HCT116 (cell line): ENCODE measurements around the gene ASB10. TPM values are rescaled to one million over a fixed set of nuclear protein-coding genes. Genes with fewer than 3 reads are reported as not detected.

ENCODE experiments used
- ATAC-seq: fragments of 200-7000 bp; cut with Tn5 transposase; 2 replicates; pipeline ENCODE4 v1.9.1; 2020; ENCODE audit warnings: mild to moderate bottlenecking, moderate library complexity
- BruUV-seq: library from RNA; stranded (reverse); fragments of 400-500 nt; replicated peaks from 2 replicates; lab custom pipeline; 2021; lab: Mats Ljungman, UMichigan
- CTCF ChIA-PET: fragments of 300-600 bp; sonication (Branson Sonifier 250); formaldehyde crosslinking; loops from one replicate; lab custom pipeline; 2021; ENCODE audit warnings: antibody characterized with exemption; lab: Charles Lee
- POLR2A ChIA-PET: fragments of 300-600, 350-600 bp; sonication (Branson Sonifier 250); formaldehyde crosslinking; loops from one replicate; lab custom pipeline; 2021; ENCODE audit warnings: antibody characterized with exemption; lab: Charles Lee
- RAD21 ChIA-PET, 2 experiments: fragments of 300-600 bp; sonication (Branson Sonifier 250); formaldehyde crosslinking; loops; one replicate each; lab custom pipeline; 2023; ENCODE audit warnings: low total read pairs in 2 of 2; ENCODE audit not compliant: uncharacterized antibody in 2 of 2, unreplicated experiment in 2 of 2, low non-redundant PET in 1 of 2; lab: Charles Lee
- DNase-seq: peaks from one replicate; pipeline ENCODE4 v3.0.0-alpha.2; 2010; ENCODE audit warnings: low read depth, low spot score
- H2AFZ ChIP-seq: fragments of 200-600 bp; shearing (Covaris generic), sonication (generic); 2 replicates; pipeline ENCODE4 v1.6.1; 2017; ENCODE audit warnings: low read depth, mixed run types, mixed read lengths, antibody characterized with exemption, low read length; ENCODE audit not compliant: poor library complexity, severe bottlenecking
- H3K27ac ChIP-seq: 2 replicates; pipeline ENCODE4 v1.5.1; 2012; ENCODE audit warnings: low read depth, low read length
- H3K27me3 ChIP-seq: fragments of 200-600 bp; sonication (generic); 2 replicates; pipeline ENCODE4 v1.6.1; 2016; ENCODE audit warnings: mixed run types, low read length, mixed read lengths; ENCODE audit not compliant: insufficient read depth
- H3K36me3 ChIP-seq, 2 experiments: fragments of 200-500 bp in 1 of 2; fragments of 200-600 bp in 1 of 2; sonication (Bioruptor generic) in 1 of 2; sonication (generic) in 1 of 2; 2 replicates each; pipeline versions ENCODE4 v1.5.1 to v1.6.1; 2014 to 2016; ENCODE audit warnings: low read length in 2 of 2, inconsistent platforms in 1 of 2, mixed read lengths in 1 of 2, mixed run types in 1 of 2; ENCODE audit not compliant: insufficient read depth in 2 of 2, control insufficient read depth in 1 of 2
- H3K4me1 ChIP-seq, 2 experiments: fragments of 200-600 bp in 1 of 2; sonication (generic) in 1 of 2; 2 replicates each; pipeline versions ENCODE4 v1.5.1 to v1.6.1; 2012 to 2017; ENCODE audit warnings: low read length in 2 of 2, inconsistent platforms in 1 of 2, mild to moderate bottlenecking in 1 of 2, mixed read lengths in 1 of 2, mixed run types in 1 of 2, moderate library complexity in 1 of 2; ENCODE audit not compliant: insufficient read depth in 2 of 2, control insufficient read depth in 1 of 2
- H3K4me2 ChIP-seq: fragments of 200-600 bp; sonication (generic); 2 replicates; pipeline ENCODE4 v1.6.1; 2017; ENCODE audit warnings: mixed run types, low read length, mixed read lengths
- H3K4me3 ChIP-seq, 2 experiments: fragments of 200-600 bp in 1 of 2; sonication (generic) in 1 of 2; replicated peaks in 1 of 2; 2 replicates each; pipeline ENCODE4 v1.5.1; 2011 to 2016; ENCODE audit warnings: low read length in 2 of 2, control low read depth in 1 of 2, low read depth in 1 of 2, mild to moderate bottlenecking in 1 of 2, mixed read lengths in 1 of 2, mixed run types in 1 of 2
- H3K79me2 ChIP-seq: fragments of 200-600 bp; sonication (generic); 2 replicates; pipeline ENCODE4 v1.6.1; 2017; ENCODE audit warnings: mild to moderate bottlenecking, mixed run types, low read length, moderate library complexity, mixed read lengths; ENCODE audit not compliant: insufficient read depth
- H3K9ac ChIP-seq: fragments of 200-600 bp; sonication (generic); 2 replicates; pipeline ENCODE4 v1.6.1; 2016; ENCODE audit warnings: low read length, mixed read lengths
- H3K9me2 ChIP-seq: fragments of 200-600 bp; sonication (generic), shearing (Covaris generic); 2 replicates; pipeline ENCODE4 v1.6.1; 2017; ENCODE audit warnings: mixed run types, mild to moderate bottlenecking, moderate library complexity; ENCODE audit not compliant: insufficient read depth
- H3K9me3 ChIP-seq, 2 experiments: fragments of 200-500 bp in 1 of 2; fragments of 200-600 bp in 1 of 2; sonication (Bioruptor generic) in 1 of 2; sonication (generic) in 1 of 2; 2 replicates each; pipeline ENCODE4 v1.6.1; 2014 to 2017; ENCODE audit warnings: low read length in 2 of 2, mixed read lengths in 2 of 2, inconsistent platforms in 1 of 2, low read depth in 1 of 2, mild to moderate bottlenecking in 1 of 2, mixed run types in 1 of 2, moderate library complexity in 1 of 2; ENCODE audit not compliant: control insufficient read depth in 1 of 2, insufficient read depth in 1 of 2
- H4K20me1 ChIP-seq: fragments of 200-600 bp; sonication (generic), shearing (Covaris generic); 2 replicates; pipeline ENCODE4 v1.6.1; 2017; ENCODE audit warnings: mixed run types, mild to moderate bottlenecking, moderate library complexity; ENCODE audit not compliant: insufficient read depth
- CBX3 ChIP-seq: IDR thresholded peaks from 2 replicates; pipeline ENCODE4 v1.6.1; 2012; ENCODE audit warnings: low read depth
- CEBPB ChIP-seq: IDR thresholded peaks from 2 replicates; pipeline ENCODE4 v1.6.1; 2012; ENCODE audit warnings: low read depth
- EGR1 ChIP-seq: IDR thresholded peaks from 2 replicates; pipeline ENCODE4 v1.6.1; 2012; ENCODE audit warnings: low read depth
- ELF1 ChIP-seq: IDR thresholded peaks from 2 replicates; pipeline ENCODE4 v1.6.1; 2012; ENCODE audit warnings: low read depth, borderline replicate concordance
- EZH2 ChIP-seq: fragments of 200-600 bp; sonication (generic); IDR thresholded peaks from 2 replicates; pipeline ENCODE4 v1.6.1; 2017; ENCODE audit warnings: antibody characterized with exemption, mixed run types
- EZH2phosphoT487 ChIP-seq: fragments of 200-600 bp; IDR thresholded peaks from 2 replicates; pipeline ENCODE4 v1.6.1; 2018; ENCODE audit warnings: antibody characterized with exemption, borderline replicate concordance
- FOSL1 ChIP-seq: IDR thresholded peaks from 2 replicates; pipeline ENCODE4 v1.6.1; 2012; ENCODE audit warnings: low read depth
- JUND ChIP-seq: IDR thresholded peaks from 2 replicates; pipeline ENCODE4 v1.6.1; 2012
- POLR2A ChIP-seq: IDR thresholded peaks from 2 replicates; pipeline ENCODE4 v1.7.0; 2011; ENCODE audit warnings: borderline replicate concordance; ENCODE audit not compliant: insufficient read depth, insufficient read length; ENCODE audit errors: extremely low read depth
- POLR2AphosphoS5 ChIP-seq: IDR thresholded peaks from 2 replicates; pipeline ENCODE4 v1.6.1; 2011; ENCODE audit warnings: mild to moderate bottlenecking, low read depth, low read length, moderate library complexity
- RAD21 ChIP-seq: IDR thresholded peaks from 2 replicates; pipeline ENCODE4 v1.6.1; 2012; ENCODE audit warnings: low read depth, mild to moderate bottlenecking
- SP1 ChIP-seq: IDR thresholded peaks from 2 replicates; pipeline ENCODE4 v1.6.1; 2012; ENCODE audit warnings: low read depth
- SRF ChIP-seq: IDR thresholded peaks from 2 replicates; pipeline ENCODE4 v1.6.1; 2012; ENCODE audit warnings: low read depth
- TCF7L2 ChIP-seq: IDR thresholded peaks from 2 replicates; pipeline ENCODE4 v1.7.0; 2011; ENCODE audit warnings: borderline replicate concordance, inconsistent platforms; ENCODE audit not compliant: insufficient read depth, insufficient read length; ENCODE audit errors: extremely low read depth
- YY1 ChIP-seq: IDR thresholded peaks from 2 replicates; pipeline ENCODE4 v1.6.1; 2011; ENCODE audit warnings: low read length, low read depth, moderate library complexity, mild to moderate bottlenecking; ENCODE audit not compliant: insufficient replicate concordance; ENCODE audit errors: extremely low read depth
- ZFX ChIP-seq: fragments of 450-650 bp; IDR thresholded peaks from 2 replicates; pipeline ENCODE4 v1.6.1; 2017
- intact Hi-C: fragments of 100-400 bp; cut with micrococcal nuclease; formaldehyde crosslinking; loops from 2 replicates; pipeline ENCODE4 v1.10.0; 2022
- total RNA-seq: library from RNA; stranded (reverse); gene quantifications from one replicate; pipeline ENCODE4 v1.2.1, GENCODE V29; 2021; ENCODE audit not compliant: unreplicated experiment
- TF ChIP-seq, protein P1 (sequence below): IDR thresholded peaks from 2 replicates; pipeline ENCODE4 v1.6.1; 2011; ENCODE audit warnings: mild to moderate bottlenecking, low read length, moderate library complexity; ENCODE audit not compliant: insufficient replicate concordance; ENCODE audit errors: extremely low read depth
- TF ChIP-seq, protein P2 (sequence below): IDR thresholded peaks from 2 replicates; pipeline ENCODE4 v1.6.1; 2012
- TF ChIP-seq, protein P3 (sequence below), 3 experiments: fragments of 200-600 bp in 1 of 3; sonication (generic) in 1 of 3; IDR thresholded peaks in 2 of 3; conservative IDR thresholded peaks in 1 of 3; 2 replicates each; pipeline ENCODE4 v1.5.1; 2012 to 2017; ENCODE audit warnings: low read depth in 2 of 3, low read length in 2 of 3, antibody characterized with exemption in 1 of 3, borderline replicate concordance in 1 of 3, control low read depth in 1 of 3, mild to moderate bottlenecking in 1 of 3, mixed read lengths in 1 of 3, mixed run types in 1 of 3, moderate library complexity in 1 of 3; ENCODE audit not compliant: insufficient read depth in 1 of 3
- TF ChIP-seq, protein P4 (sequence below): IDR thresholded peaks from 2 replicates; pipeline ENCODE4 v1.6.1; 2012; ENCODE audit warnings: low read depth

The ASB10 gene
- total RNA-seq, 1 experiment from 2014 or later: not detected

DNA sequence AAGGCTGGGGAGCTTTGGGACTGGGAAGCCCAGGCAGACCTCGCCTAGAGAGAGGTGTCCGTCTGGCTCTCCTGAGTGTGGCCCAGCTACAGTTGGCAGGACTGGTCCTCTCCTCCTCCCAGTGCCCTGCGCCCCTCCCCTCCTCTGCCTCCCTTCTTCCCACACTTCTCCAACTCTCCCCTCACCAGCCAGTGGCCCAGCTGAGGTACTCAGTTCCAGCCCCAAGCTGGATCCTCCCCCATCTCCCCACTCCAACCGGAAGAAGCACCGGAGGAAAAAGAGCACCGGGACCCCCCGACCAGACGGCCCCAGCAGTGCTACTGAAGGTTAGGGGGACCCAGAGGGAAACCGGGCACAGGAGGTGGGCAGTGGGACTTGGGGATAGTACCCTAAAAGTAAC lies 47.3 kb downstream of the ASB10 start:
- ChIA-PET CTCF (no interaction called here), POLR2A (no interaction called here), RAD21 (no interaction called here)
- H3K27me3 ChIP-seq: no peaks in the 10 kb centered on the region
- H3K9me2 ChIP-seq: no peaks in the 10 kb centered on the region
- BruUV-seq: no TSS peak
- DNase-seq: no peak
- H3K4me1 ChIP-seq: no peaks in the 10 kb centered on the region
- no peaks in the 10 kb centered on the region for H4K20me1 ChIP-seq
- H3K4me2 ChIP-seq: no peak overlapping the region
- no peaks in the 10 kb centered on the region for H3K9me3 ChIP-seq
- intact Hi-C loops: no loop called here
- H2AFZ ChIP-seq: no peak overlapping the region
- no peak for ATAC-seq
- peaks cover 17 to 23% of the 10 kb centered on the region in 2 experiments; a peak in 3 of 4 replicates for H3K36me3 ChIP-seq
- no peaks in the 10 kb centered on the region for H3K79me2 ChIP-seq
- TF ChIP-seq, protein P1, sequence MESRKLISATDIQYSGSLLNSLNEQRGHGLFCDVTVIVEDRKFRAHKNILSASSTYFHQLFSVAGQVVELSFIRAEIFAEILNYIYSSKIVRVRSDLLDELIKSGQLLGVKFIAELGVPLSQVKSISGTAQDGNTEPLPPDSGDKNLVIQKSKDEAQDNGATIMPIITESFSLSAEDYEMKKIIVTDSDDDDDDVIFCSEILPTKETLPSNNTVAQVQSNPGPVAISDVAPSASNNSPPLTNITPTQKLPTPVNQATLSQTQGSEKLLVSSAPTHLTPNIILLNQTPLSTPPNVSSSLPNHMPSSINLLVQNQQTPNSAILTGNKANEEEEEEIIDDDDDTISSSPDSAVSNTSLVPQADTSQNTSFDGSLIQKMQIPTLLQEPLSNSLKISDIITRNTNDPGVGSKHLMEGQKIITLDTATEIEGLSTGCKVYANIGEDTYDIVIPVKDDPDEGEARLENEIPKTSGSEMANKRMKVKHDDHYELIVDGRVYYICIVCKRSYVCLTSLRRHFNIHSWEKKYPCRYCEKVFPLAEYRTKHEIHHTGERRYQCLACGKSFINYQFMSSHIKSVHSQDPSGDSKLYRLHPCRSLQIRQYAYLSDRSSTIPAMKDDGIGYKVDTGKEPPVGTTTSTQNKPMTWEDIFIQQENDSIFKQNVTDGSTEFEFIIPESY: no peak
- TF ChIP-seq POLR2AphosphoS5: no peak
- no peak for TF ChIP-seq EZH2
- no peak for TF ChIP-seq JUND
- TF ChIP-seq CEBPB: no peak
- no peak for TF ChIP-seq SP1
- TF ChIP-seq RAD21: no peak
- TF ChIP-seq CBX3: no peak
- no peak for TF ChIP-seq ELF1
- no peak for TF ChIP-seq YY1
- no peak for TF ChIP-seq TCF7L2
- TF ChIP-seq, protein P2, sequence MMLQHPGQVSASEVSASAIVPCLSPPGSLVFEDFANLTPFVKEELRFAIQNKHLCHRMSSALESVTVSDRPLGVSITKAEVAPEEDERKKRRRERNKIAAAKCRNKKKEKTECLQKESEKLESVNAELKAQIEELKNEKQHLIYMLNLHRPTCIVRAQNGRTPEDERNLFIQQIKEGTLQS: no peak
- no peak for TF ChIP-seq FOSL1
- TF ChIP-seq, protein P3, sequence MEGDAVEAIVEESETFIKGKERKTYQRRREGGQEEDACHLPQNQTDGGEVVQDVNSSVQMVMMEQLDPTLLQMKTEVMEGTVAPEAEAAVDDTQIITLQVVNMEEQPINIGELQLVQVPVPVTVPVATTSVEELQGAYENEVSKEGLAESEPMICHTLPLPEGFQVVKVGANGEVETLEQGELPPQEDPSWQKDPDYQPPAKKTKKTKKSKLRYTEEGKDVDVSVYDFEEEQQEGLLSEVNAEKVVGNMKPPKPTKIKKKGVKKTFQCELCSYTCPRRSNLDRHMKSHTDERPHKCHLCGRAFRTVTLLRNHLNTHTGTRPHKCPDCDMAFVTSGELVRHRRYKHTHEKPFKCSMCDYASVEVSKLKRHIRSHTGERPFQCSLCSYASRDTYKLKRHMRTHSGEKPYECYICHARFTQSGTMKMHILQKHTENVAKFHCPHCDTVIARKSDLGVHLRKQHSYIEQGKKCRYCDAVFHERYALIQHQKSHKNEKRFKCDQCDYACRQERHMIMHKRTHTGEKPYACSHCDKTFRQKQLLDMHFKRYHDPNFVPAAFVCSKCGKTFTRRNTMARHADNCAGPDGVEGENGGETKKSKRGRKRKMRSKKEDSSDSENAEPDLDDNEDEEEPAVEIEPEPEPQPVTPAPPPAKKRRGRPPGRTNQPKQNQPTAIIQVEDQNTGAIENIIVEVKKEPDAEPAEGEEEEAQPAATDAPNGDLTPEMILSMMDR (IDR thresholded peaks at IDR 0.05 in 2 of 3, conservative IDR thresholded peaks at IDR 0.05 in 1 of 3; ENCODE audit: borderline replicate concordance in 1 of 3, insufficient read depth in 1 of 3, low read depth in 2 of 3, low read length in 2 of 3): no peak
- no peak for TF ChIP-seq EZH2phosphoT487
- TF ChIP-seq ZFX: no peak
- TF ChIP-seq EGR1: no peak
- no peak for TF ChIP-seq POLR2A
- TF ChIP-seq, protein P4, sequence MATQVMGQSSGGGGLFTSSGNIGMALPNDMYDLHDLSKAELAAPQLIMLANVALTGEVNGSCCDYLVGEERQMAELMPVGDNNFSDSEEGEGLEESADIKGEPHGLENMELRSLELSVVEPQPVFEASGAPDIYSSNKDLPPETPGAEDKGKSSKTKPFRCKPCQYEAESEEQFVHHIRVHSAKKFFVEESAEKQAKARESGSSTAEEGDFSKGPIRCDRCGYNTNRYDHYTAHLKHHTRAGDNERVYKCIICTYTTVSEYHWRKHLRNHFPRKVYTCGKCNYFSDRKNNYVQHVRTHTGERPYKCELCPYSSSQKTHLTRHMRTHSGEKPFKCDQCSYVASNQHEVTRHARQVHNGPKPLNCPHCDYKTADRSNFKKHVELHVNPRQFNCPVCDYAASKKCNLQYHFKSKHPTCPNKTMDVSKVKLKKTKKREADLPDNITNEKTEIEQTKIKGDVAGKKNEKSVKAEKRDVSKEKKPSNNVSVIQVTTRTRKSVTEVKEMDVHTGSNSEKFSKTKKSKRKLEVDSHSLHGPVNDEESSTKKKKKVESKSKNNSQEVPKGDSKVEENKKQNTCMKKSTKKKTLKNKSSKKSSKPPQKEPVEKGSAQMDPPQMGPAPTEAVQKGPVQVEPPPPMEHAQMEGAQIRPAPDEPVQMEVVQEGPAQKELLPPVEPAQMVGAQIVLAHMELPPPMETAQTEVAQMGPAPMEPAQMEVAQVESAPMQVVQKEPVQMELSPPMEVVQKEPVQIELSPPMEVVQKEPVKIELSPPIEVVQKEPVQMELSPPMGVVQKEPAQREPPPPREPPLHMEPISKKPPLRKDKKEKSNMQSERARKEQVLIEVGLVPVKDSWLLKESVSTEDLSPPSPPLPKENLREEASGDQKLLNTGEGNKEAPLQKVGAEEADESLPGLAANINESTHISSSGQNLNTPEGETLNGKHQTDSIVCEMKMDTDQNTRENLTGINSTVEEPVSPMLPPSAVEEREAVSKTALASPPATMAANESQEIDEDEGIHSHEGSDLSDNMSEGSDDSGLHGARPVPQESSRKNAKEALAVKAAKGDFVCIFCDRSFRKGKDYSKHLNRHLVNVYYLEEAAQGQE: no peak
- no peak for TF ChIP-seq SRF
- H3K9ac ChIP-seq: no peak overlapping the region
- no peak overlapping the region for H3K4me3 ChIP-seq
- H3K27ac ChIP-seq: no peak overlapping the region
